Measurements from ENCODE around the gene SNAPC2.

The SNAPC2 gene

DNA sequence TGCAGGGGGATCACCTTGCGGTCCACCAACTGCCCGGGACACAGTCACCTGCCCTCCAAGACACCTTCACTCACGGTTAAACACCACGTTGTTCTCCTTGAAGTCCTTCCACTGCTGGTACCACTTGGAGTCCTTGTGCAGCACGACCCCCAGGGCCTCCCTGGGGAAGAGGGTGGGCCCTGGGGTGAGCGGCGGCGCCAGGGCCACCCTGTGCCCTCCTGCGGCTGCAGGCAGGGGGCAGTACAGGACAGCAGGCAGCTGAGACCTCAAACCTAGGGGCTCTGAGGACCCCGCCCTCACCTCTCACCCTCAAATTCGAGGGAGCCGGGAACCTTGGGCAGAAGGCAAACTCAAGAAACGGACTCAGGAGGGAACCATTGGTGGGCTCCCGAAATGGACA, 13.3 kb downstream of the SNAPC2 start:
- TF ChIP-seq, protein P1, sequence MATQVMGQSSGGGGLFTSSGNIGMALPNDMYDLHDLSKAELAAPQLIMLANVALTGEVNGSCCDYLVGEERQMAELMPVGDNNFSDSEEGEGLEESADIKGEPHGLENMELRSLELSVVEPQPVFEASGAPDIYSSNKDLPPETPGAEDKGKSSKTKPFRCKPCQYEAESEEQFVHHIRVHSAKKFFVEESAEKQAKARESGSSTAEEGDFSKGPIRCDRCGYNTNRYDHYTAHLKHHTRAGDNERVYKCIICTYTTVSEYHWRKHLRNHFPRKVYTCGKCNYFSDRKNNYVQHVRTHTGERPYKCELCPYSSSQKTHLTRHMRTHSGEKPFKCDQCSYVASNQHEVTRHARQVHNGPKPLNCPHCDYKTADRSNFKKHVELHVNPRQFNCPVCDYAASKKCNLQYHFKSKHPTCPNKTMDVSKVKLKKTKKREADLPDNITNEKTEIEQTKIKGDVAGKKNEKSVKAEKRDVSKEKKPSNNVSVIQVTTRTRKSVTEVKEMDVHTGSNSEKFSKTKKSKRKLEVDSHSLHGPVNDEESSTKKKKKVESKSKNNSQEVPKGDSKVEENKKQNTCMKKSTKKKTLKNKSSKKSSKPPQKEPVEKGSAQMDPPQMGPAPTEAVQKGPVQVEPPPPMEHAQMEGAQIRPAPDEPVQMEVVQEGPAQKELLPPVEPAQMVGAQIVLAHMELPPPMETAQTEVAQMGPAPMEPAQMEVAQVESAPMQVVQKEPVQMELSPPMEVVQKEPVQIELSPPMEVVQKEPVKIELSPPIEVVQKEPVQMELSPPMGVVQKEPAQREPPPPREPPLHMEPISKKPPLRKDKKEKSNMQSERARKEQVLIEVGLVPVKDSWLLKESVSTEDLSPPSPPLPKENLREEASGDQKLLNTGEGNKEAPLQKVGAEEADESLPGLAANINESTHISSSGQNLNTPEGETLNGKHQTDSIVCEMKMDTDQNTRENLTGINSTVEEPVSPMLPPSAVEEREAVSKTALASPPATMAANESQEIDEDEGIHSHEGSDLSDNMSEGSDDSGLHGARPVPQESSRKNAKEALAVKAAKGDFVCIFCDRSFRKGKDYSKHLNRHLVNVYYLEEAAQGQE (IDR thresholded peaks at IDR 0.05; ENCODE audit: insufficient read depth in 1 of 2, low read depth in 2 of 2, low read length in 2 of 2): no peak
- TF ChIP-seq SIN3A (IDR thresholded peaks at IDR 0.05; ENCODE audit: borderline replicate concordance, insufficient read depth, low read length) (no peak), FOXP2 (optimal IDR thresholded peaks at IDR 0.05; ENCODE audit: borderline replicate concordance, extremely low read depth, extremely low read length, insufficient read depth) (no peak), TAF1 (IDR thresholded peaks at IDR 0.05; ENCODE audit: borderline replicate concordance, insufficient read depth, low read length) (no peak)

DNA sequence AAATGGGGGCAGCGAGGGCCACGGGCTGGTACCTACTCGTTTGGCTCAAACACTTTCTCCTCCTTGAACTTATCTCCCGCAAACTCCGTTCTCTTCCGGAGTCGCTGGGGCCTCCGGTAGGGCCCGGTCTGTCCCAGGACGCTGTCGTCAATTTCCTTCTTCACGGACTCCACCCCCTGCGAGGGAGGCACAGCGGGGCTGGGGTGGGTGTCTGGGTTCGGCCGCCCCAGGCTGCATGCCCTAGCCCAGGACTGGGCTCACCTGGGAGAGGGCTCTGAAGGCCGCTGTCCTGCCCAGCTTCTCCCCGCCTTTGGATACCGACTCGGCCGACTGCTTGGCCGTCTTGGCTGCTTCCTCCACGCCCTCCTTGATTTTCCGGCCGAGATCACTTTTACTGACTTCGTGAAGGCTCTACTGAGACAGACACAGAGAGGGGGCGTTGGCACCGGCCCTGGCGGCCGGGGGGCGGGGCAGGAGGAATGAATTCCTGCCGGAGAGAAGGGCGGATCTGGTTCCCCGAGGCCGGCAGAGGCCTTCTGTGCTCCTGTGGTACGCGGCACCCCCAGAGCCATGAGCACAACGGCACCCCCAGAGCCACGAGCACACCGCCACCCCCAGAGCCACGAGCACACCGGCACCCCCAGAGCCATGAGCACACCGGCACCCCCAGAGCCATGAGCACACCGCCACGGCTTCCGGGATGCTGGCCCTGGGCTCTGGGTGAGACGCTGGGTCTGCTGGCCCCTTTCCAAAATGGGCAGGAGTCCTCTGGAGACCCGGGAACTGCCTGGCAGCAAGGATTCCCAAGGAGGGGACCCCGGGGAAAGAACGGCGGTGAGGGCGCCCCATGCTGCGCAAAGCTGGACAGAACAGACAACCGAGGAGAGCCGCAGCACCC, 13.9 kb downstream of the SNAPC2 start:
- TF ChIP-seq FOXP2 (optimal IDR thresholded peaks at IDR 0.05; ENCODE audit: borderline replicate concordance, extremely low read depth, extremely low read length, insufficient read depth) (no peak), SIN3A (IDR thresholded peaks at IDR 0.05; ENCODE audit: borderline replicate concordance, insufficient read depth, low read length) (no peak), TAF1 (IDR thresholded peaks at IDR 0.05; ENCODE audit: borderline replicate concordance, insufficient read depth, low read length) (no peak), POLR2AphosphoS5 (IDR thresholded peaks at IDR 0.05; ENCODE audit: low read depth, low read length) (no peak; the same call in 1 of the 2 replicates)

GRCh38 chr19:7934766-7935165, 14.6 kb downstream of the SNAPC2 start:
- no peak for TF ChIP-seq FOXP2 (optimal IDR thresholded peaks at IDR 0.05; ENCODE audit: borderline replicate concordance, extremely low read depth, extremely low read length, insufficient read depth)
- TF ChIP-seq, protein P1 (IDR thresholded peaks at IDR 0.05; ENCODE audit: insufficient read depth in 1 of 2, low read depth in 2 of 2, low read length in 2 of 2): no peak
- no peak for TF ChIP-seq SIN3A (IDR thresholded peaks at IDR 0.05; ENCODE audit: borderline replicate concordance, insufficient read depth, low read length)
- TF ChIP-seq POLR2AphosphoS5 (IDR thresholded peaks at IDR 0.05; ENCODE audit: low read depth, low read length): no peak
- TF ChIP-seq TAF1 (IDR thresholded peaks at IDR 0.05; ENCODE audit: borderline replicate concordance, insufficient read depth, low read length): no peak

DNA sequence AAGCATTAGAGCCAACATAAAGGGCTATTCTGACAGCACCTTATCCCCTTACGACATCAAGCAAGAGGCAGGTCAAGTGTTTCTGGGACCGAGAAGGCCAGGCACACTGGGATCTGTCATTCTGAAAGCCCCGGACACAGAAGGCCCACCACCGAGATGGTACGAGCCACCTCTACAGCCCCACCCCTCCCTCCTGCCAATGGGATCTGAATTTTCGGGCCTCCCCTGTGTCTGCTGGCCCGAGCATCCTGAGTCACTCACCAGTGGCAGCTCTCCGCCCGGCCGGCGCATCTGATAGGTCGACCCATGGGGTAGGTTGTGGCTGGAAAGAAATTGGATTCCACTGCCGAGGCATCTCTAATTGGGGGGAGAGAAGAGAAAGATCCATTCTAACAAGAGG, 20.7 kb downstream of the SNAPC2 start:
- TF ChIP-seq POLR2AphosphoS5 (IDR thresholded peaks at IDR 0.05; ENCODE audit: low read depth, low read length) (no peak), FOXP2 (optimal IDR thresholded peaks at IDR 0.05; ENCODE audit: borderline replicate concordance, extremely low read depth, extremely low read length, insufficient read depth) (no peak), SIN3A (IDR thresholded peaks at IDR 0.05; ENCODE audit: borderline replicate concordance, insufficient read depth, low read length) (no peak), TAF1 (IDR thresholded peaks at IDR 0.05; ENCODE audit: borderline replicate concordance, insufficient read depth, low read length) (no peak)
- TF ChIP-seq, protein P1 (IDR thresholded peaks at IDR 0.05; ENCODE audit: insufficient read depth in 1 of 2, low read depth in 2 of 2, low read length in 2 of 2): no peak

DNA sequence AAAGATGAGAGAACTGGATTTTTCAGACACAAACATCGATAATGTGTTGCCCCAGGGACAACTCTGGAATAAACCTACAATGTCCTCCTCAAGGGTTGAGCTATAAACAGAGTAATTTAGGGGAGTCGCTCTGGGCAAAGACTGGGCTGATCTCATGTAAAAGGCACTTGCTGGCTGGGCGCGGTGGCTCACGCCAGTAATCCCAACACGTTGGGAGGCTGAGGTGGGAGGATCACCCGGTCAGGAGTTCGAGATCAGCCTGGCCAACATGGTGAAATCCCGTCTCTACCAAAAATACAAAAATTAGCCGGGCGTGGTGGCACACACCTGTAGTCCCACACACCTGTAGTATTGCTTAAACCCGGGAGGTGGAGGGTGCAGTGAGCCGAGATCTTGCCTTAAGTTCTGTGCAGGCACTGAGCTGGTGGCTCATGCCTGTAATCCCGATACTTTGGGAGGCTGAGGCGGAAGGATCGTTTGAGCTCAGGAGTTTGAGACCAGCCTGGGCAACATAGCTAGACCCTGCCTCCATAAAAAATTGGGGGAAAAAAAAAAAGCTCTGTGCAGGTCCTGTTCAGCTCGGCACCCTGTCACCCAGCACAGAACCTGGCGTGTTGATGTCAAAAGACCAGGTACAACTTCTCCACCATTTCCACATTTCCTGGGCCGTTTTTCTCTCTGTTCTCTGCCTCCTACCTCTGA, 21.9 kb downstream of the SNAPC2 start:
- TF ChIP-seq FOXP2 (optimal IDR thresholded peaks at IDR 0.05; ENCODE audit: borderline replicate concordance, extremely low read depth, extremely low read length, insufficient read depth) (no peak), TAF1 (IDR thresholded peaks at IDR 0.05; ENCODE audit: borderline replicate concordance, insufficient read depth, low read length) (no peak), SIN3A (IDR thresholded peaks at IDR 0.05; ENCODE audit: borderline replicate concordance, insufficient read depth, low read length) (no peak), POLR2AphosphoS5 (IDR thresholded peaks at IDR 0.05; ENCODE audit: low read depth, low read length) (no peak)
- TF ChIP-seq, protein P1 (IDR thresholded peaks at IDR 0.05; ENCODE audit: insufficient read depth in 1 of 2, low read depth in 2 of 2, low read length in 2 of 2): no peak

Measured in PFSK-1 (cell line).